LNCAP (cell line): ENCODE measurements around the gene AMBP.

Experiments
- TF ChIP-seq, protein P1 (sequence below): fragments of 450-650 bp; IDR thresholded peaks from 2 replicates; pipeline ENCODE4 v1.5.1; 2017; ENCODE audit warnings: mild to moderate bottlenecking

The AMBP gene

DNA sequence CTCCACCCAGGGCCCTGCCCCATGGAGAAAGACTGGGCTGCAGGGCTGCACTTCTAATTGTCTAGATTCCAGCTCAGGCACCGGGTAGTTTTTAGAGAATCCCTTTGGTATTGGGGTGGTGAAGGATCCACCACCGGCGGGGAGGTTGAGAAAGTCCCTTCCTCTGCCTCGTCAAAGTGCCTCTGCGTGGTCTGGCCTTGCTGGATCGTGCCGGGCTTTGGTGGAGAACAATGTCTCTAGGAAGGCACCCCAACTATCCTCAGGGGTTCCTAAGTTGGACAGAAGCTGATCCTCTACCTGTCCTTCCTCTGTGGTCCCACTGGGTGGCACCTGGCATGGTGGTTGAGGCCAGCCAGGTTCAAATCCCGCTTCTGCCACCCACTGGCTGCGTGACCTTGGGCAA, 7.3 kb upstream of the AMBP start:
- TF ChIP-seq, protein P1, sequence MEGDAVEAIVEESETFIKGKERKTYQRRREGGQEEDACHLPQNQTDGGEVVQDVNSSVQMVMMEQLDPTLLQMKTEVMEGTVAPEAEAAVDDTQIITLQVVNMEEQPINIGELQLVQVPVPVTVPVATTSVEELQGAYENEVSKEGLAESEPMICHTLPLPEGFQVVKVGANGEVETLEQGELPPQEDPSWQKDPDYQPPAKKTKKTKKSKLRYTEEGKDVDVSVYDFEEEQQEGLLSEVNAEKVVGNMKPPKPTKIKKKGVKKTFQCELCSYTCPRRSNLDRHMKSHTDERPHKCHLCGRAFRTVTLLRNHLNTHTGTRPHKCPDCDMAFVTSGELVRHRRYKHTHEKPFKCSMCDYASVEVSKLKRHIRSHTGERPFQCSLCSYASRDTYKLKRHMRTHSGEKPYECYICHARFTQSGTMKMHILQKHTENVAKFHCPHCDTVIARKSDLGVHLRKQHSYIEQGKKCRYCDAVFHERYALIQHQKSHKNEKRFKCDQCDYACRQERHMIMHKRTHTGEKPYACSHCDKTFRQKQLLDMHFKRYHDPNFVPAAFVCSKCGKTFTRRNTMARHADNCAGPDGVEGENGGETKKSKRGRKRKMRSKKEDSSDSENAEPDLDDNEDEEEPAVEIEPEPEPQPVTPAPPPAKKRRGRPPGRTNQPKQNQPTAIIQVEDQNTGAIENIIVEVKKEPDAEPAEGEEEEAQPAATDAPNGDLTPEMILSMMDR, result no peak

- TF ChIP-seq, protein P1, result no peak
Measured at GRCh38 chr9:114084282-114085073, 6.4 kb upstream of the AMBP start.

DNA sequence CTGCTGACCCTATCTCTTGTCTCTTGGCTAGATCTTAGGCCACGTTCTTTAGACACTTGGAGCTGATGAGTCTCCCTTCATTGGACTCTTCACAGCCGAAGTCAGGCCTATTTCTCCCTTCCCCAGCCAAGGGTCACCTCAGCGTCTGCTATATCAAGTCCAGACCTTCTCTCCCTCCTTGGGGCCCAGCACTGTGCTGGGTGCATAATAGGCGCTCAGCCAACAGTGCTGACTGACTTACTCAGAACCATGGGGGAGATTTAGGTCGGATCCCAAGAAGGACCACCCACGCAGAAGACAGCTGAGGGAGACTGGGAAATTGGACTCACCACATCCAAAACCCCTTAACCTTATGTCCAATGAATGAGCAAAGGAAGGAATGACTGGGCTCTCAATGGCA, 5.6 kb upstream of the AMBP start:
- TF ChIP-seq, protein P1, result no peak

DNA sequence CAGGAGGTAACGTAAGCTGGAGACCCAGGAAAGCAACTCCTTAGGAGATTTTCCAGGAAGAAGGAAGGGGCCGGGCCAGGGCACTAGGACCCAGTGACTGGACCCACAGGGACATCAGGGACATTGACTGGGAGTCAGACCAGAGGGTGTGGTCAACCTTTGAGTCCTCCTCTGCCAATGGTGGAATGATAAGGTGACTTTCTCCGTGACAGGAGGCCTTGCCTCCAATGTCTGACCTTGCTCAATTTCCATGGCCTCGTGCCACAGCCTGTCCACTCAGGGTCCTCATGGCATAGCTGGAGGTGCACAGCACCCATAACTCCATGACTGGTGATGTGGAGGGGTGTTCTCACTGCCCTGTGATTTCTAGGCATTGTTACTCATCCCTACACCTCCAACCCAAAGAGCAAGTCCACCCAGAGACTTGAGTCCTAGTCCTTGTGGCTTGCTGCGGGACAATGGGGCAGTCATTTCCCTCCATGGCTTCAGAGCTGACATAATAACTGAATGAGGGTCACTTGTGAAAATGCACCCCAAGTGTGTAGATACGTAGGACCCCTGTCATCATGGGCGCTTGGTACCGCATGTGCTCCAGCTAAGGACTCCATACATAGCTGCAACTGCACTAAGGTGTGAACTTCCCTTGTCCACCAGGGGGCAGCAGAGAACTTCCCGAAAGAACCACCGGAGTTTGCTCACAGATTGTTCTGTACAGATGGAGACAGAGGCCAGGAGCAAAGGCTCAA, 4.1 kb upstream of the AMBP start:
- TF ChIP-seq, protein P1, result peak; percentile 86

GRCh38 chr9:114081441-114082016, 3.4 kb upstream of the AMBP start:
- TF ChIP-seq, protein P1, result no peak

- TF ChIP-seq, protein P1, result no peak
Measured at GRCh38 chr9:114080773-114081440, 2.8 kb upstream of the AMBP start.

- TF ChIP-seq, protein P1, result no peak
Measured at GRCh38 chr9:114080195-114080772, 2.2 kb upstream of the AMBP start.
